ENCODE measurements around the gene MTCH1. TPM values are rescaled to one million over a fixed set of nuclear protein-coding genes. Genes with fewer than 3 reads are reported as not detected.

Gene MTCH1
- total and polyA plus RNA-seq, 4 experiments from 2014 or later, result 94.1 to 151 (median 134) TPM

- peaks cover 36 to 55% of the 10 kb centered on the region in 2 donors for H3K36me3 Mint-ChIP-seq
- ChIA-PET POLR2A (ENCODE audit: partially characterized antibody) (interaction anchor here (1.1 to 1.4 kb wide), 2 partner anchors 8 to 106 kb away, joined by 3 to 6 read pairs; partner anchors contain the start of gene PPIL1), CTCF (ENCODE audit: partially characterized antibody) (interaction anchor here (1.4 to 4.7 kb wide), 3 partner anchors 37 to 228 kb away, joined by 7 to 24 read pairs (median 7); partner anchors contain the start of gene C6orf89)
- Histone ChIP-seq H3K27ac (ENCODE audit: low read depth, low read length) (no peak overlapping the region), H3K9me3 (ENCODE audit: control insufficient read depth in 1 of 2, low read length in 2 of 2) (no peaks in the 10 kb centered on the region), H3K36me3 (ENCODE audit: insufficient read depth, low read length) (peaks cover 34% of the 10 kb centered on the region), H3K27me3 (ENCODE audit: insufficient read depth, low read length) (no peaks in the 10 kb centered on the region), H3K4me3 (ENCODE audit: low read length in 2 of 2) (no peak overlapping the region), H3K4me1 (ENCODE audit: insufficient read depth, low read length) (peaks cover 41% of the 10 kb centered on the region)
- H3K4me1 Mint-ChIP-seq, result peaks cover 24 to 37% (median 25%) of the 10 kb centered on the region in 4 donors
- H3K9me3 Mint-ChIP-seq, result no peaks in the 10 kb centered on the region
- H3K4me3 Mint-ChIP-seq, result peak overlapping the region in 3 of 8 donors; percentile 6 to 21 (median 12)
- peak overlapping the region in 3 of 7 donors; percentile 63 to 77 (median 64) for H3K27ac Mint-ChIP-seq
- no peak for DNase-seq
- H3K27me3 Mint-ChIP-seq, result no peaks in the 10 kb centered on the region
- intact Hi-C loops (cut with micrococcal nuclease), result no loop called here
These were observed 4.9 kb downstream of the MTCH1 start for GRCh38 chr6:36980876-36981619.

GRCh38 chr6:36980129-36980528, 5.9 kb downstream of the MTCH1 start:
- Histone ChIP-seq H3K4me3 (ENCODE audit: low read length in 2 of 2) (no peak overlapping the region), H3K9me3 (ENCODE audit: control insufficient read depth in 1 of 2, low read length in 2 of 2) (no peaks in the 10 kb centered on the region), H3K36me3 (ENCODE audit: insufficient read depth, low read length) (peaks cover 43% of the 10 kb centered on the region), H3K4me1 (ENCODE audit: insufficient read depth, low read length) (peaks cover 41% of the 10 kb centered on the region), H3K27ac (ENCODE audit: low read depth, low read length) (no peak overlapping the region), H3K27me3 (ENCODE audit: insufficient read depth, low read length) (no peaks in the 10 kb centered on the region)
- Mint-ChIP-seq H3K36me3 (peaks cover 42 to 64% of the 10 kb centered on the region in 2 donors), H3K27me3 (no peaks in the 10 kb centered on the region), H3K4me1 (peaks cover 24 to 37% (median 25%) of the 10 kb centered on the region in 4 donors), H3K27ac (peak overlapping the region in 5 of 7 donors; percentile 15 to 64 (median 46)), H3K4me3 (peak overlapping the region in 1 of 8 donors; percentile 12), H3K9me3 (no peaks in the 10 kb centered on the region)
- POLR2A ChIA-PET (ENCODE audit: partially characterized antibody), result no interaction called here
- intact Hi-C loops (cut with micrococcal nuclease), result no loop called here
- no peak for DNase-seq
- CTCF ChIA-PET (ENCODE audit: partially characterized antibody), result interaction anchor here (1.2 to 4.7 kb wide), 7 partner anchors 13 to 229 kb away, joined by 3 to 24 read pairs (median 4); partner anchors contain the start of gene C6orf89

- peak in 4 of 5 donors; percentile 28 to 48 (median 34) for DNase-seq
- peaks cover 51% of the 10 kb centered on the region for H3K36me3 ChIP-seq (ENCODE audit: insufficient read depth, low read length)
- Mint-ChIP-seq H3K4me3 (peak overlapping the region in 3 of 8 donors; percentile 14 to 49 (median 20)), H3K9me3 (no peaks in the 10 kb centered on the region), H3K27me3 (no peaks in the 10 kb centered on the region), H3K36me3 (peaks cover 50 to 71% of the 10 kb centered on the region in 2 donors), H3K4me1 (peaks cover 24 to 37% (median 25%) of the 10 kb centered on the region in 4 donors), H3K27ac (peak overlapping the region; percentile 24 to 86 (median 64))
- no peaks in the 10 kb centered on the region for H3K27me3 ChIP-seq (ENCODE audit: insufficient read depth, low read length)
- CTCF ChIA-PET (ENCODE audit: partially characterized antibody), result interaction anchor here (0.9 to 4.7 kb wide), 10 partner anchors 9 to 230 kb away, joined by 3 to 24 read pairs (median 4); partner anchors contain the start of genes C6orf89 and PPIL1
- POLR2A ChIA-PET (ENCODE audit: partially characterized antibody), result interaction anchor here (1.1 kb wide), 3 partner anchors 9 to 94 kb away, joined by 3 to 5 read pairs (median 3); partner anchors contain the start of gene C6orf89
- no peaks in the 10 kb centered on the region for H3K9me3 ChIP-seq (ENCODE audit: control insufficient read depth in 1 of 2, low read length in 2 of 2)
- intact Hi-C loops (cut with micrococcal nuclease), result loop anchor here (1.0 kb wide), 1 partner anchor 94 kb away; the partner anchor contains the start of gene C6orf89
- H3K27ac ChIP-seq (ENCODE audit: low read depth, low read length), result no peak overlapping the region
- H3K4me1 ChIP-seq (ENCODE audit: insufficient read depth, low read length), result peaks cover 36% of the 10 kb centered on the region
- H3K4me3 ChIP-seq (ENCODE audit: low read length in 2 of 2), result no peak overlapping the region
These were observed 6.7 kb downstream of the MTCH1 start for GRCh38 chr6:36979347-36979742.

GRCh38 chr6:36978421-36979346, 7.3 kb downstream of the MTCH1 start:
- H3K4me3 ChIP-seq (ENCODE audit: low read length in 2 of 2), result no peak overlapping the region
- H3K4me1 Mint-ChIP-seq, result peaks cover 24 to 37% (median 25%) of the 10 kb centered on the region in 4 donors
- no peak overlapping the region for H3K4me3 Mint-ChIP-seq
- H3K4me1 ChIP-seq (ENCODE audit: insufficient read depth, low read length), result peaks cover 29% of the 10 kb centered on the region
- no peak overlapping the region for H3K27ac ChIP-seq (ENCODE audit: low read depth, low read length)
- H3K9me3 ChIP-seq (ENCODE audit: control insufficient read depth in 1 of 2, low read length in 2 of 2), result no peaks in the 10 kb centered on the region
- no peak for DNase-seq
- intact Hi-C loops (cut with micrococcal nuclease), result loop anchor here (1.0 kb wide), 1 partner anchor 93 kb away; the partner anchor contains the start of gene C6orf89
- H3K36me3 Mint-ChIP-seq, result peaks cover 55 to 77% of the 10 kb centered on the region in 2 donors
- H3K36me3 ChIP-seq (ENCODE audit: insufficient read depth, low read length), result peaks cover 58% of the 10 kb centered on the region
- CTCF ChIA-PET (ENCODE audit: partially characterized antibody), result interaction anchor here (0.9 to 4.7 kb wide), 12 partner anchors 10 to 193 kb away, joined by 3 to 24 read pairs (median 3); partner anchors contain the start of genes C6orf89 and PPIL1
- no peaks in the 10 kb centered on the region for H3K27me3 Mint-ChIP-seq
- H3K27me3 ChIP-seq (ENCODE audit: insufficient read depth, low read length), result no peaks in the 10 kb centered on the region
- POLR2A ChIA-PET (ENCODE audit: partially characterized antibody), result interaction anchor here (0.8 to 1.1 kb wide), 4 partner anchors 8 to 93 kb away, joined by 3 to 5 read pairs (median 3); partner anchors contain the start of gene C6orf89
- H3K9me3 Mint-ChIP-seq, result no peaks in the 10 kb centered on the region
- peak overlapping the region in 6 of 7 donors; percentile 24 to 86 (median 65) for H3K27ac Mint-ChIP-seq

- ChIA-PET CTCF (ENCODE audit: partially characterized antibody) (interaction anchor here (0.7 to 3.2 kb wide), 7 partner anchors 21 to 233 kb away, joined by 3 to 16 read pairs (median 3); partner anchors contain the start of gene PPIL1), POLR2A (ENCODE audit: partially characterized antibody) (interaction anchor here (0.8 to 2.0 kb wide), 3 partner anchors 8 to 23 kb away, joined by 3 to 9 read pairs (median 3); partner anchors contain the start of gene MTCH1)
- H3K36me3 Mint-ChIP-seq, result peaks cover 62 to 88% of the 10 kb centered on the region in 2 donors
- no peak overlapping the region for H3K27ac ChIP-seq (ENCODE audit: low read depth, low read length)
- no peak for DNase-seq
- peaks cover 18% of the 10 kb centered on the region for H3K4me1 ChIP-seq (ENCODE audit: insufficient read depth, low read length)
- H3K27me3 ChIP-seq (ENCODE audit: insufficient read depth, low read length), result no peaks in the 10 kb centered on the region
- H3K4me3 Mint-ChIP-seq, result no peak overlapping the region
- H3K27ac Mint-ChIP-seq, result peak overlapping the region in 3 of 7 donors; percentile 47 to 77 (median 72)
- H3K4me3 ChIP-seq (ENCODE audit: low read length in 2 of 2), result no peak overlapping the region
- H3K4me1 Mint-ChIP-seq, result peaks cover 22 to 36% (median 25%) of the 10 kb centered on the region in 4 donors
- no peaks in the 10 kb centered on the region for H3K9me3 Mint-ChIP-seq
- intact Hi-C loops (cut with micrococcal nuclease), result no loop called here
- H3K27me3 Mint-ChIP-seq, result no peaks in the 10 kb centered on the region
- no peaks in the 10 kb centered on the region for H3K9me3 ChIP-seq (ENCODE audit: control insufficient read depth in 1 of 2, low read length in 2 of 2)
- peaks cover 68% of the 10 kb centered on the region for H3K36me3 ChIP-seq (ENCODE audit: insufficient read depth, low read length)
These were observed 8.5 kb downstream of the MTCH1 start for GRCh38 chr6:36977470-36977941.

- peaks cover 19 to 30% (median 24%) of the 10 kb centered on the region in 4 donors for H3K4me1 Mint-ChIP-seq
- H3K36me3 ChIP-seq (ENCODE audit: insufficient read depth, low read length), result peaks cover 74% of the 10 kb centered on the region
- H3K27ac ChIP-seq (ENCODE audit: low read depth, low read length), result no peak overlapping the region
- H3K4me1 ChIP-seq (ENCODE audit: insufficient read depth, low read length), result peaks cover 15% of the 10 kb centered on the region
- no peak overlapping the region for H3K27ac Mint-ChIP-seq
- peaks cover 64 to 92% of the 10 kb centered on the region in 2 donors for H3K36me3 Mint-ChIP-seq
- no peak for DNase-seq
- no peak overlapping the region for H3K4me3 Mint-ChIP-seq
- H3K9me3 Mint-ChIP-seq, result no peaks in the 10 kb centered on the region
- no peaks in the 10 kb centered on the region for H3K9me3 ChIP-seq (ENCODE audit: control insufficient read depth in 1 of 2, low read length in 2 of 2)
- H3K4me3 ChIP-seq (ENCODE audit: low read length in 2 of 2), result no peak overlapping the region
- POLR2A ChIA-PET (ENCODE audit: partially characterized antibody), result interaction anchor here (1.0 to 2.0 kb wide), 2 partner anchors 9 to 21 kb away, joined by 3 to 9 read pairs; partner anchors contain the start of gene MTCH1
- CTCF ChIA-PET (ENCODE audit: partially characterized antibody), result interaction anchor here (0.7 to 3.2 kb wide), 4 partner anchors 41 to 233 kb away, joined by 3 to 16 read pairs (median 3); no protein-coding TSS in a partner anchor
- H3K27me3 ChIP-seq (ENCODE audit: insufficient read depth, low read length), result no peaks in the 10 kb centered on the region
- H3K27me3 Mint-ChIP-seq, result no peaks in the 10 kb centered on the region
- intact Hi-C loops (cut with micrococcal nuclease), result no loop called here
These were observed 9.1 kb downstream of the MTCH1 start for GRCh38 chr6:36976931-36977330.
